ENCODE results near the gene TGIF2. TPM values are rescaled to one million over a fixed set of nuclear protein-coding genes. Genes with fewer than 3 reads are reported as not detected.

Gene TGIF2
- total and polyA plus RNA-seq, 2 of the 13 experiments (the other 11 are each of a cell fraction or from before 2014, with no cell fraction given): 41.3 to 53.9 TPM

GRCh38 chr20:36613974-36614373, 40.6 kb downstream of the TGIF2 start:
- peak; percentile 8 for ATAC-seq

More at GRCh38 chr20:36613974-36614373, 40.6 kb downstream of the TGIF2 start:
- H3K4me3 ChIP-seq (replicated peaks in 1 of 3; ENCODE audit: insufficient read depth in 1 of 3, low read depth in 2 of 3, low read length in 3 of 3): no peak overlapping the region
- ChIA-PET POLR2A (interaction anchor here (1.0 to 1.9 kb wide), 4 partner anchors 9 to 34 kb away, joined by 4 to 9 read pairs (median 8); partner anchors contain the start of gene RAB5IF), CTCF (ENCODE audit: low intra/inter-chr PET ratio, low total read pairs) (interaction anchor here (2.6 kb wide), 1 partner anchor 140 kb away, joined by 20 read pairs; no protein-coding TSS in a partner anchor)
- H3K36me3 ChIP-seq (replicated peaks in 1 of 2; ENCODE audit: control insufficient read depth in 1 of 2, insufficient read depth in 2 of 2, low read length in 2 of 2): peaks cover 22 to 51% of the 10 kb centered on the region in 2 experiments
- no peak overlapping the region for H3K4me2 ChIP-seq (ENCODE audit: low read depth, low read length)
- no TSS peak for BruUV-seq (replicated peaks)
- H4K20me1 ChIP-seq (ENCODE audit: insufficient read depth, low read length): 0 out of 2 replicates have a peak, but pooled peaks cover 2% of the 10 kb centered on the region
- no peaks in the 10 kb centered on the region for H3K4me1 ChIP-seq (ENCODE audit: insufficient read depth, low read length)
- no peak for TF ChIP-seq ZSCAN22 (CRISPR knock-in tag; IDR thresholded peaks at IDR 0.05)
- TF ChIP-seq, protein P1, sequence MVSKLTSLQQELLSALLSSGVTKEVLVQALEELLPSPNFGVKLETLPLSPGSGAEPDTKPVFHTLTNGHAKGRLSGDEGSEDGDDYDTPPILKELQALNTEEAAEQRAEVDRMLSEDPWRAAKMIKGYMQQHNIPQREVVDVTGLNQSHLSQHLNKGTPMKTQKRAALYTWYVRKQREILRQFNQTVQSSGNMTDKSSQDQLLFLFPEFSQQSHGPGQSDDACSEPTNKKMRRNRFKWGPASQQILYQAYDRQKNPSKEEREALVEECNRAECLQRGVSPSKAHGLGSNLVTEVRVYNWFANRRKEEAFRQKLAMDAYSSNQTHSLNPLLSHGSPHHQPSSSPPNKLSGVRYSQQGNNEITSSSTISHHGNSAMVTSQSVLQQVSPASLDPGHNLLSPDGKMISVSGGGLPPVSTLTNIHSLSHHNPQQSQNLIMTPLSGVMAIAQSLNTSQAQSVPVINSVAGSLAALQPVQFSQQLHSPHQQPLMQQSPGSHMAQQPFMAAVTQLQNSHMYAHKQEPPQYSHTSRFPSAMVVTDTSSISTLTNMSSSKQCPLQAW (CRISPR knock-in tag; IDR thresholded peaks at IDR 0.05): no peak
- TF ChIP-seq CEBPZ (IDR thresholded peaks at IDR 0.05; ENCODE audit: low read length): no peak
- TF ChIP-seq POLR2A (IDR thresholded peaks at IDR 0.05; ENCODE audit: insufficient read depth in 1 of 2, low read depth in 2 of 2, low read length in 2 of 2): peak in 1 of 2 experiments; percentile 38; a peak in 2 of 4 replicates
- 0 out of 2 replicates have a peak, but pooled peaks have one; percentile 16 for TF ChIP-seq RBFOX2 (IDR thresholded peaks at IDR 0.05; ENCODE audit: low read depth, low read length)
- TF ChIP-seq, protein P2, sequence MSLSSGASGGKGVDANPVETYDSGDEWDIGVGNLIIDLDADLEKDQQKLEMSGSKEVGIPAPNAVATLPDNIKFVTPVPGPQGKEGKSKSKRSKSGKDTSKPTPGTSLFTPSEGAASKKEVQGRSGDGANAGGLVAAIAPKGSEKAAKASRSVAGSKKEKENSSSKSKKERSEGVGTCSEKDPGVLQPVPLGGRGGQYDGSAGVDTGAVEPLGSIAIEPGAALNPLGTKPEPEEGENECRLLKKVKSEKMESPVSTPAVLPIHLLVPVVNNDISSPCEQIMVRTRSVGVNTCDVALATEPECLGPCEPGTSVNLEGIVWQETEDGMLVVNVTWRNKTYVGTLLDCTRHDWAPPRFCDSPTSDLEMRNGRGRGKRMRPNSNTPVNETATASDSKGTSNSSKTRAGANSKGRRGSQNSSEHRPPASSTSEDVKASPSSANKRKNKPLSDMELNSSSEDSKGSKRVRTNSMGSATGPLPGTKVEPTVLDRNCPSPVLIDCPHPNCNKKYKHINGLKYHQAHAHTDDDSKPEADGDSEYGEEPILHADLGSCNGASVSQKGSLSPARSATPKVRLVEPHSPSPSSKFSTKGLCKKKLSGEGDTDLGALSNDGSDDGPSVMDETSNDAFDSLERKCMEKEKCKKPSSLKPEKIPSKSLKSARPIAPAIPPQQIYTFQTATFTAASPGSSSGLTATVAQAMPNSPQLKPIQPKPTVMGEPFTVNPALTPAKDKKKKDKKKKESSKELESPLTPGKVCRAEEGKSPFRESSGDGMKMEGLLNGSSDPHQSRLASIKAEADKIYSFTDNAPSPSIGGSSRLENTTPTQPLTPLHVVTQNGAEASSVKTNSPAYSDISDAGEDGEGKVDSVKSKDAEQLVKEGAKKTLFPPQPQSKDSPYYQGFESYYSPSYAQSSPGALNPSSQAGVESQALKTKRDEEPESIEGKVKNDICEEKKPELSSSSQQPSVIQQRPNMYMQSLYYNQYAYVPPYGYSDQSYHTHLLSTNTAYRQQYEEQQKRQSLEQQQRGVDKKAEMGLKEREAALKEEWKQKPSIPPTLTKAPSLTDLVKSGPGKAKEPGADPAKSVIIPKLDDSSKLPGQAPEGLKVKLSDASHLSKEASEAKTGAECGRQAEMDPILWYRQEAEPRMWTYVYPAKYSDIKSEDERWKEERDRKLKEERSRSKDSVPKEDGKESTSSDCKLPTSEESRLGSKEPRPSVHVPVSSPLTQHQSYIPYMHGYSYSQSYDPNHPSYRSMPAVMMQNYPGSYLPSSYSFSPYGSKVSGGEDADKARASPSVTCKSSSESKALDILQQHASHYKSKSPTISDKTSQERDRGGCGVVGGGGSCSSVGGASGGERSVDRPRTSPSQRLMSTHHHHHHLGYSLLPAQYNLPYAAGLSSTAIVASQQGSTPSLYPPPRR (CRISPR knock-in tag; IDR thresholded peaks at IDR 0.05; ENCODE audit: borderline replicate concordance): no peak
- peak; percentile 34; the same call in 1 of the 2 replicates for TF ChIP-seq POLR2G (IDR thresholded peaks at IDR 0.05; ENCODE audit: low read depth, low read length)
- TF ChIP-seq ARID2 (CRISPR knock-in tag; IDR thresholded peaks at IDR 0.05; ENCODE audit: borderline replicate concordance): no peak
- peak; percentile 55 for TF ChIP-seq AGO2 (optimal IDR thresholded peaks at IDR 0.05; ENCODE audit: low read depth, low read length)
- no peak for TF ChIP-seq EP300 (IDR thresholded peaks at IDR 0.05; ENCODE audit: low read depth in 2 of 2, low read length in 2 of 2)
- no peak for TF ChIP-seq EP300 (CRISPR knock-in tag; IDR thresholded peaks at IDR 0.05; ENCODE audit: borderline replicate concordance)
- TF ChIP-seq NR2F2 (IDR thresholded peaks at IDR 0.05; ENCODE audit: borderline replicate concordance, low read depth): no peak
- TF ChIP-seq MTF1 (CRISPR knock-in tag; IDR thresholded peaks at IDR 0.05): no peak
- TF ChIP-seq SRY (CRISPR knock-in tag; IDR thresholded peaks at IDR 0.05): no peak
- TF ChIP-seq KLF16 (CRISPR knock-in tag; IDR thresholded peaks at IDR 0.05): no peak
- peak; percentile 3 for TF ChIP-seq RBM22 (optimal IDR thresholded peaks at IDR 0.05; ENCODE audit: low read length)
- FAIRE-seq (no peak), DNase-seq (ENCODE audit: low spot score) (no peak)
- no peak overlapping the region for H3K9ac ChIP-seq (ENCODE audit: insufficient read depth, low read depth, low read length)
- intact Hi-C loops (cut with micrococcal nuclease; ENCODE audit: unreplicated experiment): no loop called here
- no peaks in the 10 kb centered on the region for H3K27me3 ChIP-seq (ENCODE audit: control insufficient read depth in 1 of 2, insufficient read depth in 2 of 2, low read length in 2 of 2)
- H3K79me2 ChIP-seq (ENCODE audit: insufficient read depth, low read length): no peaks in the 10 kb centered on the region
- H2AFZ ChIP-seq (ENCODE audit: low read length): no peak overlapping the region
- in situ Hi-C loops (cut with HindIII; ENCODE audit: extremely low pct_ligation_motif_present, low pct_unique_long_range_greater_than_20kb): loop anchor here (5.0 kb wide), 1 partner anchor 138 kb away; no protein-coding TSS in a partner anchor
- 87% methylated on average over 3 of the region's 3 CpGs for WGBS (ENCODE audit: low lambda C conversion rate)
- no peak overlapping the region for H3K27ac ChIP-seq (ENCODE audit: extremely low read length, insufficient read depth, low read length)
- no peaks in the 10 kb centered on the region for H3K9me3 ChIP-seq (ENCODE audit: low read length)
